Ovary (tissue), 3 donors: ENCODE data around the gene ACSF3.
"Not testable (repeated sequence)": the region's sequence is repeated elsewhere in the genome, so short reads cannot be mapped to it uniquely, and the experiment has no call there.

Experiments
- CTCF ChIP-seq, 3 donors: fragments of 450-650 bp in 2 of 3; fragments of 200-600 bp in 1 of 3; IDR thresholded peaks; one replicate each; pipeline versions ENCODE4 v1.5.1 to v1.8.0; 2016 to 2022; ENCODE audit warnings: antibody characterized with exemption in 3 of 3, mild to moderate bottlenecking in 1 of 3
- EP300 ChIP-seq: sonication (generic); formaldehyde crosslinking; IDR thresholded peaks from one replicate; pipeline ENCODE4 v1.6.1; 2017; ENCODE audit warnings: antibody characterized with exemption
- POLR2A ChIP-seq: fragments of 450-650 bp; IDR thresholded peaks from one replicate; pipeline ENCODE4 v1.6.1; 2017; ENCODE audit warnings: antibody characterized with exemption, mild to moderate bottlenecking, moderate library complexity
- donor health status: DM: no; HTN: no; CAD: no.

GRCh38 chr16:89188471-89189357 lies 95.1 kb downstream of the ACSF3 start:
- TF ChIP-seq CTCF (IDR thresholded peaks at IDR 0.05); POLR2A; EP300: not testable (repeated sequence)
